IPS-11a (cell line): ENCODE measurements around the gene PUS7.
"Not testable (repeated sequence)": the region's sequence is repeated elsewhere in the genome, so short reads cannot be mapped to it uniquely, and the experiment has no call there.

Source experiments
- H3K4me3 ChIP-seq: one replicate; pipeline ENCODE4 v1.5.1; 2013; ENCODE audit warnings: low read depth, low read length, control low read depth

PUS7 gene

DNA sequence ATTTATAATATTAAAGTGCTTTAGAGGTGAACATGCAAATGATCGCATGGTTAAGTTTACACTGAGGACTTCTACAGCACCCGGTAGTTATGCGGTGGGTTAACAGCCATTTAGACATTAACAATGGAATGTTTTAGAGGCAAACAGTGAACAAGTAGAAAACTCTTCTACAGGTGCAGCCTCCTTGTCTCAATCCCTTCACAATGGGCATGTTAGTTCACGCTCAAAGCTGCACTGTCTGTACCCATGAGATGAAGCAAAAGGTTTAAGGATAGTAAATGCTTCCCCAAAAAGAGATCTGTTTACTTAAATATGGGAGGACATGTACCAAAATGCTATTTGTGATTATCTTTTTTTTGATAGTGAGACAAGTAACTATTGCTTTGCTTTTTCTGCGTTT, 25.1 kb downstream of the PUS7 start:
- H3K4me3 ChIP-seq = no peak overlapping the region

DNA sequence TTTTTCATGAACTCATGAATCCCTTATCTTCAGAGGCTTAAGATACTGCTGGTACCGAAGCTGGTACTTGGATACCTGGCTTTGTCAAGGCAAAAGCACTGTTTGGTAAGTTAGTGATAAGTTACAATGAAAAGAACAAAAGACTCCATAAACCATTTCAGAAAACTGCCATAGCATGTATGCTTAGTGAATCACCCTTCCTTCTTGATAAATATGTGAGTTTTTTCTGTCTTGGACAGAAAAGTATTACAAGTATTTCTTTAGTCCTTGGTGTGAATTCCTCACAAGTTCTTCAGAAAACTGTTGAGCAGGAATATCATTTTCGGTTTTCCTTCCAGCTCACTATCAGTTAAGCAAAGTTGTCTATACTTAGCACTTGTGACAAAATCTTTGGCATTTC, 25.6 kb downstream of the PUS7 start:
- no peak overlapping the region for H3K4me3 ChIP-seq

DNA sequence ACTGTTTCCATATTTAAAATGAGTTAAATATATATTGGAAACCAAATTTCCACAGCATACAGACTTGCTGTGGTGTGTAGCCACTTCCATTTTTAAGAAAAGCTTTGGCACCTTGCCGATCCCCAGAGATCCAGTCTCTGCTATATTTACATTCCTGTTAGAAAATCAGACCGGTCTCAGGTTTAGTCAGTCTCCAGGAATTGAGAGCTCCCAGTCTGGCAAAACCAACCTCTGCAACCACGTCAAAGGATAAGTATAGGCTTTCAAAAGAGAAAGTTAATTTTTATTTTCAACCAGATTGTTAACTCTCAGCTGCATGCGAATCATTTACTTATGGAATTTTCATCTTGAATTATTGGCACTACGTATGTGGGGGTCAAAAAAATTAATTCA, 28.2 kb downstream of the PUS7 start:
- H3K4me3 ChIP-seq = no peak overlapping the region

DNA sequence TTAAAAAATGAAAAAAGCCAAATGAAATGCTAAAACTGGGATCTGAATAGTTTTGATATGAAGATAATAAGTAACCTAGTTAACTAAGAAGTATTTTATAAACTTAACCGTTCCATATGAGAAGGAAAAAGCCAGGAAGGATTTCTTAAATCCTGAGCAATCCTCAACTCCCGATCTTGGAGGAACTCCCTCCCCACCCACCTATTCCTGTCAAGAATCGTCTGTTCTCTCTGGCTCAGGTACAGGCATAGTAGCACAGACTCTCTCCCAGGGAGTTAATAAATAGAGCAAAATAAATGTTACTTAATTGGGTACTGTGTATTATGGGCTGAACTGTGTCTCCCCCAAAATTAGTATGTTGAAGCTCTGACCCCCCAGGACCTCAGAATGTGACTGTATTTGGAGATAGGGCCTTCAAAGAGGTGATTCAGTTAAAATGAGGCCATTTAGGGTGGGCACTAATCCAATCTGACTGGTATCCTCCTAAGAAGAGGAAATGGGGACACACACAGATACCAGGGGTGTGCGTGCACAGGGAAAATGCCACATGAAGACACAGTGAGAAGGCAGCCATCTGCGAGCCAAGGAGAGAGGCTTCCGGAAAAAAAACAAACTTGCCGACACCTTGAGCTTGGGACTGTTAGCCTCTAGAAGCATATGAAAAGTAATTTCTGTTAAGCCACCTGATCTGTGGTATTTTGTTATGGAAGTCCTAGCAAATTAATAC, 28.7 kb downstream of the PUS7 start:
- H3K4me3 ChIP-seq = no peak overlapping the region

DNA sequence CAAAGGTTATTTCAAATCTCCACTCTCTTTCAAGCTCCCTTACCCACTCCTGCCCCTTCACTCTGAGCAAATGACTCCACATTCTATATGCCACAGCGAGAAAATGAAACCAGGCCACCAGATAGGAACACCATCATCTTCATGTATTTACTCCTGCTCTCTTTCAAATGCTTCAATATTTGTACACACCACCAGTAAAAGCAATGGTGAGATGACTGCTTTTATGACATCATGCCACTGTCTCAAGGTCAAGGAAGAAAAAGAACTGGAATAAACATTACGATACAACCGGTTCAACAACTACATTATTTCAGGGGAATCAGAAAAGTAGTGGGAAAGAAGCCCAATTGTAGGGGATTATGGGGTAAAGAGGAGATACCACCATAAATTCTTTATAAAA, 32.7 kb downstream of the PUS7 start:
- no peak overlapping the region for H3K4me3 ChIP-seq

DNA sequence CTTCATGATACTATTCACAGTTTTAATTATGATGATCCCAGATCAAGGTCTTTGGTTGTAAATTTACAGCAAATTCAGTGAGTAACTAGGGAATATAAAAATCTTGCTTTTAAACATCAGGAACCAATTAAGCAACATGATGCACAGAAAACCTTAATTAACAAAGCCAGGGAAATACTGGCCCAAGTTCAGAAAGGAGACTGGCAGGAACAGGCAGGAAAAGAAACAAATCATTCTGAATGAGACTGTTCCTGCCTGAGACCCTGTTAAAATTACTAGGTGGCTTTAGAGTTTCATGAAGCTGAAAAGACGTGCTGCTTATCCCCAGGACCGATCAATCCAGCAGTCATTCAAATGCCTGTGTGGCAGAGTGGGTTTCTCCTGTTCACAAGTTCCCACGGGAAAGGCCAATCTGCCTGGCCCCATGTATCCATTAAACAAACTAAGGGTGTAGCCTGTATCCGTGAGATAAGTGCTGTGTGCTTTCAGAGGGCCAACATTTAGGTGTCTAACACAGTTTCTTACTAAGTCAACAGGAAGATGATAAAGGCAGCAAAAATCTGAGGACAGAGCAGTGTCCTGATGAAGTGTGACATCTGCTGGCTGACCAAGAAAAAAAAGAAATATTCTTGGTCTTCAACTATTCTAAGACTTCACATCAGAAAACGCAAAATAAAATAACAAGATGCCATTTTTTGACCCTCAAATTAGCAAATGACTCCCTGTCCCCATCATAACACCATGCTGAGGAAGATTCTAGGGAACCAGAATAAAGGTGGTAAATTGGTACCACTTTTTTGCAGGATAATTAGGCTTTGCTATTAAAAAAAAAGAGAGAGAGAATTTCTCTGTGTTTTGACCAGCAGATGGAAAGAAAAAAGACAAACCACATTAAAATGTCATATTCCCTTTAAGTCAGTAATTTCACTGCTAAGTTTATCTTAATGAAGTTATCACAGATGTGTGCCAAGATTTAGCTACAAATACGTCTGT, 34.2 kb downstream of the PUS7 start:
- H3K4me3 ChIP-seq = no peak overlapping the region

DNA sequence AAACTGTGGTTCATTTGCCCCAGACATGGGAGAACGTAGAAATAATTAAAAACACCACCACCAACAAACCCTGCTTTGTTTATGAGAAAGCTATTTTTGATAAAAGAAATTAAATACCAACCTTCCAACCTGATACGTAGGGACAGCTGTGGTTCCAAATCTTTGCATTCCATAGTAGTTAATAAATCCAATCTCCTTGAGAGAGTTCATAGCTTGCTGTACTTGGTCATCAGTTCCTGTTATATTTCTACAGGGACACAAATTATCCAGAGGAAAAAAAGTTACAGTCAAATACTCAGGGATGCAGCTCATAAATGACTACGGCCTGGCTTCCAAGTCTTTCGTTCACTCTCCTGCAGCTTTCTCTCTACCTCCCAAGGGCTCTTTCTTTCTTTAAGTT, 41.1 kb downstream of the PUS7 start:
- no peak overlapping the region for H3K4me3 ChIP-seq

DNA sequence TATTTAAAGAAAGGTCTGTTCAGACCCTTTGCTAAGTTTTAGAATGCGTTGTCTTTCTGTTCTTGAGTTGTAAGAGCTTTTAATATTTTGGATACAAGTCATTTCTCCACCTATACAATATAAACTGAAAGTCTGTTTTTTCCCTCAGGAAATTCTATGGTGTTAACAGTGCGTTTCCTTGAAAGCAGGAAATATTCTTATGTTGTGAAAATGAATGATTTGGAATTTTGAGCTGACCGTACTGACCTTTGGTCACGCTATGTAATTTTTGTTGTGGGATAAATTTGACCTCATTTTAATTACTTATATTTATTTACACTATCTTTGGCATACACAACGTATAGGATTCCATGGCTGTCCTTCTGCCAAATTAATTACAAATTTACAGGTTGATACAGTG, 43.5 kb downstream of the PUS7 start:
- H3K4me3 ChIP-seq = no peak overlapping the region

DNA sequence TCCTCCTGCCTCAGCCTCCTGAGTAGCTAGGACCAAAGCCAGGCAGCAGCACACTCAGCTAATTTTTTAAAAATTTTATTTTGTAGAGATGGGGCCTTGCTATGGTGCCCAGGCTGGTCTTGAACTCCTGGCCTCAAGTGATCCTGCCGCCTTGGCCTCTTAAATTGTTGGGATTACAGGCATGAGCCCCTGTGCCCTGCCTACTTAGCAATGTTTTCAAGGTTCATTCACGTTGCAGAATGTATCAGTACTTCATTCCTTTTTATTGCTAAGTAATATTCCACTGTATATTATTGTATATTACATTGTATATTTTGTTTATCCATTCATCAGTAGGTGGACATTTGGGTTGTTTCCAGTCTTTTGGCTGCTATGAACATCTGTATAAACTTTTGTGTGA, 44.2 kb downstream of the PUS7 start:
- no peak overlapping the region for H3K4me3 ChIP-seq

DNA sequence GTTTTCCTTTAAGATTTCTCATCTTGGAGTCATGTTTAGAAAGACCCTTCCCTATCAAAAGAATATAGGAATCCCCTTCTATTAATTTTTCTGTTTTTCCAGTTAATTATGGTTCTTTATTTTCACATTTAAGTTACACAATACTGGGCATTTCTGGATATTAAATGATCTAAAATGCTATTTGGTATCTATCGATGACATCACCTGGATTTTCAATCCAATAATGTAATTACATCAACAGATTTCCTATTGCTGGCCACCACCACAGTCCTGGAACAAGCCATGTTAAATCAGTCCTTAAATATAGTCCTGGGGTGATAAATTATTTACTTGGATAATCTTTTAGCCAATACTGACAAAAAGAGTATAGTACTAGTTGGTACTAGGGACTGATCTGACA, 48.0 kb downstream of the PUS7 start:
- H3K4me3 ChIP-seq = no peak overlapping the region

DNA sequence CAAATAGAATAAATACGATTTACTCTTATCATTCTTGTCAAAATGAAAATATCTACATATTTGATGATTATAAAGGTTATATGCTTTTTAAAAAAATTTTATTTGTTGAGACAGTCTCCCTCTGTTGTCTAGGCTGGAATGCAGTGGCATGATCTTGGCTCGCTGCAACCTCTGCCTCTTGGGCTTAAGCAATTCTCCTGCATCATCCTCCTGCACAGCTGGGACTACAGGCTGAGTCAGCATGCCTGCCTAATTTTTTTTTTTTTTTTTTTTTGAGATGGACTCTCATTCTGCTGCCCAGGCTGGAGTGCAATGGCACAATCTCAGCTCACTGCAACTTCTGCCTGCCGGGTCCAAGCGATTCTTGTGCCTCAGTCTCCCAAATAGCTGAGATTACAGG, 48.9 kb downstream of the PUS7 start:
- H3K4me3 ChIP-seq = no peak overlapping the region

DNA sequence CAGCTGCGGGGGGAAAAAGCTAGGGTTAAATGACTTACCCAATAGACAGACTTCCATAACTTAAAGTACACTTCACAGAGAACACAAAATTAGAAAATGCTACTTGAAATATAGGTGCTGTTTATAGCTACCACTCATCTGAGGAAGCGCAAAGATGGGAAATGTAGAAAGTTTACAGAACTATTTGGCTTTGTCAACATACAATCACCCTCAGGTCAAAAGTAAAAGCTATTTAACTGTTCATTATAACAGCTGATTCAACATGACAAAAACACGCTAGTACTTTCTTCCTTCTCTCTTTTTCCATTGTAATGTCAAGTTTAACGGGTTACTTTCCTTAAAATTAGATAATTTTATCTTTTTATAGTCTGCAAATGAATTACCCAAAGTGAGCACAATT, 51.2 kb downstream of the PUS7 start:
- H3K4me3 ChIP-seq = no peak overlapping the region

DNA sequence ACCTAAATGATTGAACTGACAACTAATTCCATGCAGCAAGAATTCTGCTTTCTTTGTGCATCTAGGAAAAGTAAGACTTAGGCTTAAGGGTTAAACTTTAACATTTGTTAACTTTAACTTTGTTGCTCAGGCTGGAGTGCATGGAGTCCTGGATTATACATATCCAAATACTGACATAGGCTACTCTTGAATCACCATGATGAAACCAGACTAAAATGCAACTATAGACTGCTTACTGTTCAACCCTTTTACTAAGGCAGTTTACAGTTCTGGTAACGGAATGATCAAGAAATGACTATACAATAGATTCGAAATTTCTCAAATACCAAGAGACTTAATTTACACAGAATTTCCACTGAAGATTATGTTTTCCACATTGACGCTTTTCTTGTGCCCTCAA, 52.0 kb downstream of the PUS7 start:
- H3K4me3 ChIP-seq = no peak overlapping the region

DNA sequence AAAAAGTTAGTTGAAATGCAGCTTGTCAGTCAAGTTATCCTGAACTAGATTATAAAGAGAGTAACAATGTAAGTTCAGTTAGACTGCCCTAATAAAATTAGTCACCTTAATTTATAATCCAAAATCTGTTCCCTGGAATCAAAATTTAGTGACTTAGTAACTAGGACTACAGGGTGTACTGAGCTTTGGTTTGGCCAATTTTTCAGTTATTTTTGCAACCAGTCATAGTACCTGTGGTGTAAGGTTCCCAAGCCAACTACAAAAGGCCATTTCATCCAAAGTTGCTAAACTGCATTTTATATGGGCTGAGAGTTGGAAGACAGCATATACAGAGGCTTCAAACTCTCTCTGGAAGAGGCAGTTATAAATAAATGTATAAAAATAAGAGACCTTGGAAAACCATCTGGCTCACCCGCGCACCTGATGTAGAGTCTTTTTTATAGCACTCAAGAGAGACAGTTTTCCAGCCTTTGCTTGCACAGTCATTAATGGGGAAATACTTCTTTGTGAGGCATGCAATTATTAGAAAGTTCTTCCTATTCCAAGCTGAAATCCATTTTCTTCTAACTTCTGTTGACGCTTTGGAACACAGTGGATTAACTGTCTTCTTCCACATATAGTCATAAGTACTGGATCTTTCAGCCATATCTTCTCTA, 59.2 kb downstream of the PUS7 start:
- no peak overlapping the region for H3K4me3 ChIP-seq

DNA sequence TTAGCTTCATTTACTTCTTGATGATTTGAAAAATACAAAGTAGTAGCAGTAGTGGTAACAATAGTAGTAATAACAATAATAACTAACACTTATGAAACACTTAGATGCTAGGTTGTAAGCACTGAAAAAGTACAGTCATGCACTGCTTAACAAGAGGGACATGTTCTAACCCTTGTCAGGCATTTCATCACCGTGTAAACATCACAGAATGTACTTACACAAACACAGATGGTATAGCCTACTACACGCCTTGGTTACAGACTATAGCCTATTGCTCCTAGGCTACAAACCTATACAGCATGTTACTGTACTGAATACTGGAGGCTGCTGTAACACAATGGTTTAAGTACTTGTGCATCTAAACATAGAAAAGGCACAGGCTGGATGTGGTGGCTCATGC, 60.6 kb downstream of the PUS7 start:
- no peak overlapping the region for H3K4me3 ChIP-seq

DNA sequence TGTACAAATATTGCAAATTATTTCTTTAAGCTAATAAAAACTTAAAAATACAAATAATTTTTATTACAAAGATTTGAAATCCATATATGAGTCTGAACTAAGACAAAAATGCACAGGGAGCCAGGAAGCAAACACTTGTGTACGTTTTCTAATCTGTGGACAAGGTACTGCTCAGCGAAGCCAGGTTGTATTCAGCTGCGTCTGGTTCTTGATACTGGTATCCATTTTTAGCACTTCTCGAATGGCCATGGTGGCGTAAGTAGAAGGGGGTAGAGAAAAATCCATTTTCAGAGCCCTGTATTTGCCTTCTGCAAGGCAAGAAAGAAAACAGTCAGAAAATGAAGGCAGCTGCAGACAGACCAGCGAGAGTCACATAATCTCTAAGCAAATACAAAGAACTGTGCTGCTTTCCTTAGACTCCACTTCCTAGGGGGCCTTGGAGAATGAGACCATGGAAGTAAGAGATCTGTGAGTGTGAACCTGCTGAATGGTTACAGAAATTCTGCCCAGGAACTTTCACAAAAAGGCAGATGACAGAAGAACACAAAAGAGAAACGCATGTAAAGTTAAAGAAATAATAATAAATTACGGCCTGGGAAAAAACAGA, 64.3 kb downstream of the PUS7 start:
- no peak overlapping the region for H3K4me3 ChIP-seq

DNA sequence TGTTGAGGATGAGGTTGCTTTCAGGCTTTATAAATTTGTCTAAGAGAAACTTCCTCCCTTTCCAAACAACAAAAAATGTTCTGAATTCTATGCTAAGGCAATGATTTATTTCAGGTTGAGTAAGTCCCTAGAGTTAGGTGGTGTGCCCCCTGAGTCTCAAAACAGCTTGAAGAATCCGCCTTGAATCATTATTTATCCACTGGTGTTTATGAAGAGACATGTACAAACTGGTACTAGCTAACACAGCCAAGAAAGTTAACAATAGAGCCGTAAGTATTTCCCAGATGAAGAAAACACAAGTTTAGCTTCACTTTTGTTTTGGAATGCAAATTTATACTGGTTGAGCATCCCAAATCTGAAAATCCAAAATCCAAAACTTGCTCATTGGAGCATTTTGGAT, 67.2 kb downstream of the PUS7 start:
- no peak overlapping the region for H3K4me3 ChIP-seq

DNA sequence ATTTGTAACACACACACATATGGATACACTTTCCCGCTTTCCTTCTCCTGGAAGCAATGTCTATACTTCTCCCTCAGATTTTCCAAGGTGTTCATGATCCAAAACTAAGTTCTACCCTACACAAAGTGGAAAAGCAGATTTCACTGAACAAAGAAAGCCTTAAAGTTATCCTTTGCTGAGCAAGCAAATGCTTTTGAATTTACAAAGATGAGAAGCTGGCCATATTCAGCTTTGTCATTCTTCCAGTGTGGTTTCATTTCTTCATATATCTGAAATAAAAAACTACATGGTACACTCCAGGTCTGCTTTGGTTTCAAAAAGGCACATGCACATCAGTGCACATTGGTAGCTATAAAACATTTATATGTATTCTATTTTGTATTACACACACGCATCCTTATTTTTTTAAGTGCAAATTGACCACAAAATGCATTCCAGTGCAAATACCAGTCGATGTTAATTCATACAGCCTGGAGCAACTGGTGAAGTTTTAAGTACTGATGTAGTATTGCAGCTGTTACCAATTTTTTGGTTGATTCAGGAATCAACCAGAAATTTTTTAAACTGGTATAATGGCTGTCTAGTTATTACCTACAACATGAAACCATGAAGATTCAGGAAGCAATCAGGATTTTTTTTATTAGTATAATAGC, 67.8 kb downstream of the PUS7 start:
- no peak overlapping the region for H3K4me3 ChIP-seq

DNA sequence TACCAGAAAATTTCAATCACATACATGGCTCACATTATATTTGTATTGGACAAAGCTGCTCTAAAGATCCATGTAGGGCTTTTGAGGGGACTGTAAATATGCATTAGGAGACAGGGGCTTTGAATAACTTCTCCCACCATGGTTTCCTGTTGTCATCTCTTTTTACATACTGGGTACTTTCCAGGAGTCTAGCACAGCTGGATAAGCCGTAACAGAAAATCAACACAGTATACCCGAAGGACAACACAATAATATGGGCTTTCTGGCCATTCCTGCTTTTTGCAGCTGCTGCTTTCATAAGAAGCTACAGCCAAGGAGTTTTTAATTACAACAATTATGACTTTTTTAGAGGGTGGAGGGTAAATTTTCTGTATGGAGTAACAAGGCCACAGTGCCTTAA, 70.0 kb downstream of the PUS7 start:
- no peak overlapping the region for H3K4me3 ChIP-seq

DNA sequence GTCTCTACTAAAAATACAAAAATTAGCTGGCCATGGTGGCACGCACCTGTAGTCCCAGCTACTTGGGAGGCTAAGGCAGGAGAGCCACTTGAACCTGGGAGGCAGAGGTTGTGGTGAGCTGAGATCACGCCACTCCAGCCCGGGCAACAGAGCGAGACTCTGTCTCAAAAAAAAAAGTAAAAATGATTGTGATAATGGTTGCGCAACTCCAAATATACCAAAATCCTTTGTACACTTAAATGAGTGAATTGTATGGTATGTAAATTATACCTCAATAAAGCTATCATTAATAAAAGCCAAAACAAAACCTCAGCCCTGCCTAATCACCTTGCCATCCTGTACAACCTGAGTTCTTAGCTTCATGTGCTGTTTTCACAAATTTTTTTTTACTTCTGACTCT, 71.2 kb downstream of the PUS7 start:
- not testable (repeated sequence) for H3K4me3 ChIP-seq
